Endothelial cell of umbilical vein (primary cell): ENCODE results near the gene KHNYN.

Experiments used
- CTCF ChIP-seq, 2 donors: IDR thresholded peaks; 1 replicate in 1 of 2; 2 replicates in 1 of 2; pipeline ENCODE4 v1.5.1; 2011; ENCODE audit warnings: low read length in 2 of 2, mild to moderate bottlenecking in 2 of 2, moderate library complexity in 2 of 2, control low read depth in 1 of 2, inconsistent platforms in 1 of 2, low read depth in 1 of 2; ENCODE audit not compliant: insufficient read depth in 1 of 2; ENCODE audit errors: extremely low read depth in 1 of 2
- EZH2 ChIP-seq: IDR thresholded peaks from 2 replicates; pipeline ENCODE4 v1.6.1; 2012; ENCODE audit warnings: borderline replicate concordance, low read depth, mild to moderate bottlenecking, moderate library complexity, low read length, inconsistent platforms; ENCODE audit not compliant: severe bottlenecking
- JUN ChIP-seq: IDR thresholded peaks from 2 replicates; pipeline ENCODE4 v1.6.1; 2011; ENCODE audit warnings: borderline replicate concordance, low read depth; ENCODE audit not compliant: insufficient read length, insufficient read depth
- POLR2A ChIP-seq: IDR thresholded peaks from 2 replicates; pipeline ENCODE4 v1.6.1; 2012; ENCODE audit warnings: low read depth, mild to moderate bottlenecking, control low read depth, low read length

GRCh38 chr14:24434676-24435075 is 4.9 kb downstream of the KHNYN start:
- TF ChIP-seq JUN (no peak), CTCF (IDR thresholded peaks at IDR 0.05; ENCODE audit: extremely low read depth in 1 of 2, insufficient read depth in 1 of 2, low read depth in 1 of 2, low read length in 2 of 2) (no peak), POLR2A (no peak), EZH2 (no peak)
